Hippocampal formation (tissue), 2 donors: ENCODE data around the gene ETS1.
A peak's percentile ranks its signal among the peaks of the same experiment; 100 is the strongest.

ENCODE experiments used
- DNase-seq, 2 donors: peaks; one replicate each; lab custom pipeline; 2025; lab: John Stamatoyannopoulos, UW

Gene ETS1

GRCh38 chr11:128619007-128619406 is 31.6 kb upstream of the ETS1 start:
- DNase-seq, result no peak

- DNase-seq, result no peak
Observed at GRCh38 chr11:128618603-128619002, 31.2 kb upstream of the ETS1 start.

GRCh38 chr11:128616161-128616560 is 28.8 kb upstream of the ETS1 start:
- DNase-seq, result no peak

GRCh38 chr11:128615612-128616011 is 28.3 kb upstream of the ETS1 start:
- no peak for DNase-seq

GRCh38 chr11:128615076-128615475 is 27.7 kb upstream of the ETS1 start:
- DNase-seq, result no peak

- no peak for DNase-seq
Observed at GRCh38 chr11:128614026-128614425, 26.7 kb upstream of the ETS1 start.

- no peak for DNase-seq
Observed at GRCh38 chr11:128613300-128613995, 26.1 kb upstream of the ETS1 start.

GRCh38 chr11:128610721-128611617 is 23.6 kb upstream of the ETS1 start:
- no peak for DNase-seq

- no peak for DNase-seq
Observed at GRCh38 chr11:128609785-128610184, 22.4 kb upstream of the ETS1 start.

- no peak for DNase-seq
Observed at GRCh38 chr11:128608746-128609407, 21.5 kb upstream of the ETS1 start.

GRCh38 chr11:128607819-128608218 is 20.5 kb upstream of the ETS1 start:
- no peak for DNase-seq

- DNase-seq, result no peak
Observed at GRCh38 chr11:128604723-128605122, 17.4 kb upstream of the ETS1 start.

GRCh38 chr11:128603752-128604414 is 16.5 kb upstream of the ETS1 start:
- DNase-seq, result peak in 1 of 2 donors; percentile 8

- DNase-seq, result peak in 1 of 2 donors; percentile 17
Observed at GRCh38 chr11:128603003-128603696, 15.8 kb upstream of the ETS1 start.

GRCh38 chr11:128599729-128600128 is 12.4 kb upstream of the ETS1 start:
- DNase-seq, result no peak

GRCh38 chr11:128598506-128599150 is 11.3 kb upstream of the ETS1 start:
- no peak for DNase-seq

- DNase-seq, result no peak
Observed at GRCh38 chr11:128598096-128598495, 10.7 kb upstream of the ETS1 start.

- DNase-seq, result no peak
Observed at GRCh38 chr11:128597209-128597608, 9.9 kb upstream of the ETS1 start.

GRCh38 chr11:128596250-128596649 is 8.9 kb upstream of the ETS1 start:
- DNase-seq, result no peak

GRCh38 chr11:128595775-128596174 is 8.4 kb upstream of the ETS1 start:
- no peak for DNase-seq

GRCh38 chr11:128595221-128595620 is 7.9 kb upstream of the ETS1 start:
- no peak for DNase-seq
